Mucosa of rectum (tissue), 2 donors: Measurements from ENCODE around the gene ISM1.
"Not testable (repeated sequence)": the region's sequence is repeated elsewhere in the genome, so short reads cannot be mapped to it uniquely, and the experiment has no call there.

Source experiments
- H3K27ac ChIP-seq, 2 donors: one replicate each; pipeline ENCODE4 v1.7.0; 2013; ENCODE audit warnings: inconsistent platforms in 2 of 2, low read depth in 2 of 2, low read length in 2 of 2
- H3K27me3 ChIP-seq, 2 donors: one replicate each; pipeline ENCODE4 v1.7.0; 2013; ENCODE audit warnings: low read length in 2 of 2; ENCODE audit not compliant: control insufficient read depth in 2 of 2, insufficient read depth in 2 of 2
- H3K36me3 ChIP-seq, 2 donors: one replicate each; pipeline ENCODE4 v1.7.0; 2013; ENCODE audit warnings: low read length in 2 of 2; ENCODE audit not compliant: control insufficient read depth in 2 of 2, insufficient read depth in 2 of 2
- H3K4me1 ChIP-seq, 2 donors: one replicate each; pipeline ENCODE4 v1.7.0; 2013; ENCODE audit warnings: low read length in 2 of 2, mild to moderate bottlenecking in 1 of 2; ENCODE audit not compliant: control insufficient read depth in 2 of 2, insufficient read depth in 2 of 2
- H3K4me3 ChIP-seq, 2 donors: one replicate each; pipeline ENCODE4 v1.7.0; 2013; ENCODE audit warnings: low read length in 2 of 2
- H3K9ac ChIP-seq, 2 donors: one replicate each; pipeline ENCODE4 v1.7.0; 2013; ENCODE audit warnings: low read length in 2 of 2, low read depth in 1 of 2, mild to moderate bottlenecking in 1 of 2
- H3K9me3 ChIP-seq, 2 donors: one replicate each; pipeline ENCODE4 v1.7.0; 2013; ENCODE audit warnings: low read length in 2 of 2; ENCODE audit not compliant: control insufficient read depth in 2 of 2
- donor health status: healthy.
- donor health status: Normal muscosa, but diverticular disease.

Gene ISM1

DNA sequence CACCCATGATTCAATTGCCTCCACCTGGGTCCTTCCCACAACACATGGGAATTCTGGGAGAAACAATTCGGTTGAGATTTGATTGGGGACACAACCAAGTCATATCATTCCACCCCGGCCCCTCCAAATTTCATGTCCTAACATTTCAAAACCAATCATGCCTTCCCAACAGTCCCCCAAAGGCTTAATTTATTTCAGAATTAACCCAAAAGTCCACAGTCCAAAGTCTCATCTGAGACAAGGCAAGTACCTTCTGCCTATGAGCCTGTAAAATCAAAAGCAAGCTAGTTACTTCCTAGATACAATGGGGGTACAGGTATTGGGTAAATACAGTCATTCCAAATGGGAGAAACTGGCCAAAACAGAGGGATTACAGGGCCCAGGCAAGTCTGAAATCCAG is 15.3 kb downstream of the ISM1 start:
- not testable (repeated sequence) for H3K9me3 ChIP-seq, H3K9ac ChIP-seq, H3K36me3 ChIP-seq, H3K27ac ChIP-seq, H3K27me3 ChIP-seq, H3K4me1 ChIP-seq, H3K4me3 ChIP-seq

GRCh38 chr20:13236990-13237720 is 16.1 kb downstream of the ISM1 start:
- no peak overlapping the region for H3K27ac ChIP-seq
- H3K4me1 ChIP-seq, result no peaks in the 10 kb centered on the region
- H3K4me3 ChIP-seq, result no peak overlapping the region
- H3K36me3 ChIP-seq, result no peaks in the 10 kb centered on the region
- peaks cover 0 to 3% of the 10 kb centered on the region in 2 donors for H3K27me3 ChIP-seq
- H3K9me3 ChIP-seq, result no peaks in the 10 kb centered on the region
- H3K9ac ChIP-seq, result no peak overlapping the region

GRCh38 chr20:13238001-13238653 is 17.1 kb downstream of the ISM1 start:
- Histone ChIP-seq H3K9ac (no peak overlapping the region), H3K36me3 (no peaks in the 10 kb centered on the region), H3K4me1 (no peaks in the 10 kb centered on the region), H3K4me3 (no peak overlapping the region), H3K9me3 (no peaks in the 10 kb centered on the region), H3K27ac (no peak overlapping the region), H3K27me3 (peaks cover 0 to 3% of the 10 kb centered on the region in 2 donors)

- Histone ChIP-seq H3K9me3 (no peaks in the 10 kb centered on the region), H3K4me1 (no peaks in the 10 kb centered on the region), H3K4me3 (no peak overlapping the region), H3K9ac (no peak overlapping the region), H3K27me3 (peaks cover 0 to 3% of the 10 kb centered on the region in 2 donors), H3K27ac (no peak overlapping the region), H3K36me3 (no peaks in the 10 kb centered on the region)
These were observed 22.8 kb downstream of the ISM1 start for GRCh38 chr20:13243826-13244376.

- H3K4me1 ChIP-seq, result no peaks in the 10 kb centered on the region
- H3K36me3 ChIP-seq, result no peaks in the 10 kb centered on the region
- no peak overlapping the region for H3K27ac ChIP-seq
- H3K27me3 ChIP-seq, result no peaks in the 10 kb centered on the region
- H3K9ac ChIP-seq, result no peak overlapping the region
- no peak overlapping the region for H3K4me3 ChIP-seq
- H3K9me3 ChIP-seq, result no peaks in the 10 kb centered on the region
These were observed 24.2 kb downstream of the ISM1 start for GRCh38 chr20:13245250-13245723.

- Histone ChIP-seq H3K27me3 (no peaks in the 10 kb centered on the region), H3K9me3 (no peaks in the 10 kb centered on the region), H3K4me1 (no peaks in the 10 kb centered on the region), H3K4me3 (no peak overlapping the region), H3K36me3 (no peaks in the 10 kb centered on the region), H3K9ac (no peak overlapping the region), H3K27ac (no peak overlapping the region)
These were observed 28.2 kb downstream of the ISM1 start for GRCh38 chr20:13249118-13249797.

DNA sequence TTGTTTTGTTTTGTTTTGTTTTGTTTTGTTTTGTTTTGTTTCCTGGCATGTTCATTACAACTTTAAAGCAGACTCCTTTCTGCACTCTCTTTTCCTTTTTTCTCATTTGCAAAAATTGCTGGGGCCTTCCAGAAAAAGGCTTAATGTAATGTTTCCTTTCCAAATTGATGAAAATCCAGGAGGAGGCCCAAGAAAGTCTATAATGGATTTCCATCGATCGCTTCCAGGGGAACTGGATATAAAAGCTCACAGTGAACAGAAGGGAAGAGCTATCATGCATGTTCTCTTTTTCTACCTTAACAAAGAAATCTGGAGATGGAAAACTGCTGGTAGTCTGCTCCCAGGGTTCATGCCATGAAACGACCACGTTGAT is 28.7 kb downstream of the ISM1 start:
- H3K27me3 ChIP-seq, result no peaks in the 10 kb centered on the region
- H3K36me3 ChIP-seq, result no peaks in the 10 kb centered on the region
- no peak overlapping the region for H3K27ac ChIP-seq
- no peaks in the 10 kb centered on the region for H3K4me1 ChIP-seq
- H3K9me3 ChIP-seq, result no peaks in the 10 kb centered on the region
- no peak overlapping the region for H3K9ac ChIP-seq
- H3K4me3 ChIP-seq, result no peak overlapping the region

- Histone ChIP-seq H3K27ac (no peak overlapping the region), H3K9ac (no peak overlapping the region), H3K9me3 (no peaks in the 10 kb centered on the region), H3K27me3 (no peaks in the 10 kb centered on the region), H3K4me1 (no peaks in the 10 kb centered on the region), H3K4me3 (no peak overlapping the region), H3K36me3 (no peaks in the 10 kb centered on the region)
These were observed 29.2 kb downstream of the ISM1 start for GRCh38 chr20:13250251-13250650.

GRCh38 chr20:13251106-13251903 is 30.2 kb downstream of the ISM1 start:
- Histone ChIP-seq H3K4me3 (no peak overlapping the region), H3K27me3 (no peaks in the 10 kb centered on the region), H3K36me3 (no peaks in the 10 kb centered on the region), H3K9ac (no peak overlapping the region), H3K9me3 (no peaks in the 10 kb centered on the region), H3K4me1 (no peaks in the 10 kb centered on the region), H3K27ac (no peak overlapping the region)
